HG03565 (cell line): Measurements from ENCODE around the gene CLECL1.
A peak's percentile ranks its signal among the peaks of the same experiment; 100 is the strongest.

Experiments
- ATAC-seq: cut with Tn5 transposase; IDR thresholded peaks from one replicate; pipeline ENCODE4 v1.9.1; 2021; ENCODE audit warnings: mild to moderate bottlenecking, moderate library complexity; ENCODE audit not compliant: unreplicated experiment

The CLECL1 gene

DNA sequence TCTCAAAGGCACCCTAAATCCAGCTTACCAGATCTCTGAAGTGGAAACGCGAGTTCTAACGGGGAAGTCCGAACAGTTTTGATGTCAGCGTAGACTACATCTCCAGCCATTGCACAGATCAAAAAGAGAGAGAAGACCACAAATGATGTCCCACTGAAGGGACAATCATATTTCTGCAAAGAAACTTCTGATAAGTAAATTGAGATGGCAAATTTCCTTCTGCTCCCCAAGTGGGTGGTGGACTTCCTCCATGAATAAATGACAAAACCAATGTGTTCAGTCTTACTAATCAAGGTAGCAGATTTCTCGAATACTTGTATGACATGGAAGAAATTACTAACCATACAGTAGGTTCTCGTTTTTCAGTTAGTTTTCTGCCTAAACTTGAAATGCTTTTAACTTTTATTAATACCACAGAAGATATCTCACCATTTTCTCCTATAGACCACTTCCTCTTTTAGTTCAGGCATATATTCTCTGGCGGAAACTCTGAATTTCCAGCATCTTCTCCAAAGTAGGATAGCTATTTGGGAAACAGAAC is at the start of gene CLECL1:
Gene CLECL1, minus strand, starts transcription at position 177 of the 541 bp plus-strand sequence.
- ATAC-seq: peak; percentile 39

DNA sequence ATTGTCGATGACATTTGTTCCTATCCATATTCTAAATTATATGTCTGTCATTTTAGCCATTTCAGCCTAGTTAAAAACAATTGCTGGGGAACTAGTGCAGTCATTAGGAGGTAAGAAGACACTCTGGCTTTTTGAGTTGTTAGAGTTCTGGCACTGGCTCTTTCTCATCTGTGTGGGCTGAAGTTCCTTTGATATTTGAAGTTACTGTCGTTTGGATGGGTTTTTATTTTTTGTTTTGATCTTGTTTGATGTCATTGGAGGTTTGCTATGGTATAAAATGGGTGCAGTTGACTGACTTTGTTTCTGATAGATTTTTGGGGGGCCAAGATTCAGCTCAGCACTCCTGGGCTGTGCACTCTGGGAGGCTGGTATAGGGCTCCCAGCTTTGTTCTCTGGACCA is 48.5 kb upstream of the CLECL1 start:
- no peak for ATAC-seq

DNA sequence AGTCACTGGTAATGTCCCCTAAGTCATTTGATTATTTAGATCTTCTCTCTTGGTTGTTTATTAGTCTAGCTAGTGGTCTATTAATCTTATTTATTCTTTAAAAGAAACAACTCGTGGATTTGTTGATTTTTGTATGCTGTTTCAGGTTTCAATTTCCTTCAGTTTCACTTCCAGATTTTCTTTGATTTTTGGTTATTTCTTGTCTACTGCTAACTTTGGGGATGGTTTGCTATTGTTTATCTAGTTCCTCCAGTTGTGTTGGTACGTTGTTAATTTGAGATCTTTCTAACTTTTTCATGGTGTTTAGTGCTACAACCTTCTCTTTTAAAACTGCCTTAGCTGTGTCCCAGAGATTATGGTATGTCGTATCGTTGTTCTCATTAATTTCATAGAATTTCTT is 46.3 kb upstream of the CLECL1 start:
- no peak for ATAC-seq

DNA sequence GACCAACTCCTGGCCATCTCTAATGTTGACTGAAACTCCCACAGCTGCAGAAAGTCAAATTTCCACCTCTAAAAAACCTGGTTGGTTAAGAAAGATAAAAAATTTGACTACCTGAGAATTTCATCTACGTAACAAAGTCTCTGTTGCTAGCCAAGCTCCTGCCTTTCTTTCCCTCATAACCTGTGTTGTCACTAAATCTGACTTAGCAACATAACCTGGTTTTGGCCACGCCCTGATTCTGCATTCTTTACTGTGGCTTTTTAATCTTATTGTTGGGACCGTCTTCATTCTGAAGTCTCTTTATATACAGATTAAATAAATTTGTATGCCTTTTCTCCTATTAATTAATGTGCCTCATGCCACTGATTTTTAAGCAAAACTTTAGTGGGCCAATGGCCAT is 43.9 kb upstream of the CLECL1 start:
- no peak for ATAC-seq

DNA sequence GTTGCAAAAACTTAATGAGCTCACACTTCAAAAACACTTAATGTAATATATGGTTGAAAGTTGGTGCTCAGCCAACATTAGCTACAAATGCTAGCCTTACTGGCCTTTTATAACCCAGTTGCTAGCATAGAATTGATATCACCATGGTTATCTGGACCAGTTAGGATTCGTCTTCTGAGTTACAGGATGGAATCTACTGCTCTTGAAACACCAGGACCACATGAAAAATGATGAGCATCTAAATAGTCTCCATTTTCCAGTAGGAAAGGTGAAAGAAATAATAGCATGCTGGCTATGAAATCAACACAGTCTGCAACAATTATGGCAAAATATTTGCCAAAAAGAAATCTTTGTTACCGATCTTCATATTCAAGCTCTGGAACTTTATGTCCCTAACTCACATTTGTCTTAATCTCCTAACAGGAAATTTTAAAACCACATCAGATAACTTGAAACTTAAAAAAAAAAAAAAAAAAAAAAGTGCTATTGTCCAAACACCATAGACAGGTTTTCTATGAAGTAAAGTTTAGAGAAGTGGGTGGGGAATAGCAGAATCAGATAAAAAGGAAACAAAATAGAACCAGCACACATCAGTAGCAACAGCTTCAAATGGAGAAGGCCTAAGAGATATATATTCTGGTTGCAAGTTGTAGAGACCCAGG is 40.5 kb upstream of the CLECL1 start:
- ATAC-seq: no peak

DNA sequence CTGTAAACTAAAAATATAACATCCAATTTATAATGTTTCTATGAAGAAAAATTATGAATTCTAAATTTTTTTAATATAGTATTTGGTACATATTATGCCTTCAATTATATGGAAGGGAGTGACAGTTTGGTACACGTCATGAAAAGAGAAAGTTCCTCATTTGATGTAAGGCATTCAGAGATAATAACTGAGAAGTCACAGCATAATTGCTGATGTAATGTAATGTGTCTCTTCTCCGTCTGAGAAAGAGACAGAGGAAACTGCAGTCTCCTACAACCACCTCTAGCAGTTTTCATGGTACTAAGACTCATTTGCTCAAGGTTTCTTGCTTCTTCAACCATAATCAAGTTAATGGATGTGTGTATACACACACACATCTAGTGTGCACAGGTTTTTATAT is 30.1 kb upstream of the CLECL1 start:
- ATAC-seq: no peak

DNA sequence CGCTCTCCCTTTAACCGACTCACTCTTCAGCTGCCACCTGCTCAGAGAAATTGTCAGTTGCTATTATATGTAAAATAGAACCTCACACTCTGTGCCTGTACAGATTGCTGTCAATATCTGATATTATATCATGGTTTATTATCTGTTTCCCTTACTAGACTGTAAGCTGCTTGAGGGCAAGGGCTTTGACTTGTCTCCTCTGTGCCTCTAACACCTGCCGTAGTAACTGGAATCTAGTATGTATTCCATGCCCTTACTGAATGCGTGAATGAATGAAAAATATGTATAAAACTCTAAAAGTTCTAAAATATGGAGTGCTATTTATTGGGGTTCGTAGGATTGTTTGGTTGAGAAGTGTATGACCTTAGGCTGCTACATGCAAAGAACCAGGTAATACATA is 29.5 kb upstream of the CLECL1 start:
- no peak for ATAC-seq

DNA sequence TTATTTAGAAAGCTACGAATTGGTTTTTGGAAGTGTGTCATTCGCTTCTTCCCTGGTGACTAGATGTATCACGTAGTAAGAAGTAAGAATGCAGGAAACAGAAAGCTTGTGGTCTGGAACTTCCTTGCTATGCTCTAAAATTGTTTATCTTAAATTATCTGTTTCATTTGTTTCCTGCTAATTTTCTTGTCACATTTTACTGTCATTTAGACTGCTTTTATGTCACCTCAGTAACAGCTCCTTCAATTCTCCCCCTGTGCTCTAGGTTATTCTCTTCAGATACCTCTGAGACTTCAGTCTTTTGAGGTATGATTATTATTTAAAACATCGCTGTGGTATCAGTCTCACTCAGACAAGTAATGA is 28.5 kb upstream of the CLECL1 start:
- ATAC-seq: no peak

DNA sequence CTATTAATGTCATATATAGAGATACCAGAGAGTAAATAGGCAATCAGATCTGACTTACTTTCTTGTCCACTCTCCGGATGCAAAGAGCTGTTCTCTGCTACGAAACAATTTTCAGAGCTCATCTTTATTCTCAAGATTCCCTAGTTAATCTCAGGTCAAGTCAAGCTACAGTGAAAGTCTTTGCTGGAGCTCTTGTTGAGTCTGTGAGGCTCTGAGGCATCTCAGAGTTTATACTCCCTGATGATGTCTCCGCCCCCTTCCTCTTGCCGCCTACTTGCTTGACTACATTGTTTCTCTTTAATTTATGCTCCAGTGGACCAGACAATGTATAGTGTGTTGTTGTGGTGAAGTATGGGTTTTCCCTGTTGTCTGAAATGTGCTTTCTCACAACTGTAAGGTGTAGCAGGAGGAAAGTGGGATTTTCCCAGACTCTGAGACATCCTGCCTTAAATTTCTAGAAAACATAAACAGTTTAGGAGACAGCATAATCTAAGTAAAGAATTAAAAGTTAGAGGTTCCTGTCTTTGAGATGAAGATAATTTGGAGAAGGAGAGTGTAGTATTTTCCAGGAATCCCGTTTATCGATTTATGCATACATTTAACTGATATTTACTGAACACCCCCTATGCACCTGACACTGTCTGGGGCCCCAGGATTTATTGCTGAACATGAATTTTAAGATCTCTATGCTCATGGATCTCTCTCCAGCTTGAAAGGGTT is 28.0 kb upstream of the CLECL1 start, which contains the start of gene CD69:
Gene CD69, minus strand, starts transcription at position 203 of the 720 bp plus-strand sequence. Its CDS starts 81 bp downstream, at position 122.
- ATAC-seq: peak; percentile 42

DNA sequence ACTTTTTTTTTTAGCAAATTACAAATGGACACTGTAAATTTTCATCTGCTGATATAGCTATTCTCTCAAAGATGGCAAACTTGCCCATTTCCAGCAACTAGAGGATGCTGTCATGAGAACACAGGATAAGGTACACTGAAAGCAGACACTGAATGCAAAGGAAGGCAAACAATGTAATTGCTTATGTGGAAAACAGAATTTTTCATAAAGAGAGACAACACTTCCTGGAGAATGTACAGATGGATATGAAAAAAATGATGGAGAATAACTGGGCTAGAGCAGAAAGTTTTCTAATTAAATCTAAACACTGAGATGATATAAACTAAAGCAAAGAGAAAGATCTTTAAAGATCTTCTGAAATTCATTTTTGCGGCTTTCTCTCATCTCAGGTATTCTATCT is 27.2 kb upstream of the CLECL1 start:
- ATAC-seq: no peak

DNA sequence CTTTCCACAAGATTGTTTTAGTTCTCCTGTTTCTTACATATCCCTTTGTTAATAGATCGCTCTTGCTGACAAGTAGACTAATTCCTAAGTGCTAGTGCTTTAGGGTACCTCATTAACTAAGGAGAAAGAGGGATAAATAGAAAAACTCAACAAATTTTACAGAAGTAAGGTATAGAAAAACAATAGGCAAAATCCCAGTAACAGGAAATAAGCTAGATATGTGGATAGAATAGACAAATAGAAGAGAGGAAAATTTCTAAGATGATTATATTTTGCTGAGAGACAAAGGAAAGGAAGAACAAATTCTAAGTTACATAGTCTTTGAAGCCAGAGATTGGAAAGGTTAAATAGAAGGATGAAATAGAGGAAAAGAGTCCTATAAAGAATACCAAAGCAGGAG is 26.8 kb upstream of the CLECL1 start:
- no peak for ATAC-seq

DNA sequence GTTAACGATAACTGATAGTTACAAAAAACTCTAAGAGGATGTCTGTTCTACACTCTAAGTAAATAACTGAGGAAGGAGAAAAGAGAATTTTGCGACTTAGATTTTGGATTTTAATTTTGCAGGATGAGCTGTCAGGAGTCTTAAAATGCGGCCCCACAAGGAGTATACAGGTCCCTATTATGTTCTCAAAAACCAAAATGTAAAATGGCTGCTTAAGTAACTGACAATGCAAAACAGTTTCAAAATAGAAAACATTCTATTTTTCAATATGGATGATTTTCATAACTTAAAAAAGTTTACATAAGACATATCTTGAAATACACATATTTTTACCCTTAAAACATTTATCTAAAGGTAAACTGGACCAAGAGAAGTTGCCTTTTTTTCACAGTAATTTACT is 25.2 kb upstream of the CLECL1 start:
- ATAC-seq: no peak

DNA sequence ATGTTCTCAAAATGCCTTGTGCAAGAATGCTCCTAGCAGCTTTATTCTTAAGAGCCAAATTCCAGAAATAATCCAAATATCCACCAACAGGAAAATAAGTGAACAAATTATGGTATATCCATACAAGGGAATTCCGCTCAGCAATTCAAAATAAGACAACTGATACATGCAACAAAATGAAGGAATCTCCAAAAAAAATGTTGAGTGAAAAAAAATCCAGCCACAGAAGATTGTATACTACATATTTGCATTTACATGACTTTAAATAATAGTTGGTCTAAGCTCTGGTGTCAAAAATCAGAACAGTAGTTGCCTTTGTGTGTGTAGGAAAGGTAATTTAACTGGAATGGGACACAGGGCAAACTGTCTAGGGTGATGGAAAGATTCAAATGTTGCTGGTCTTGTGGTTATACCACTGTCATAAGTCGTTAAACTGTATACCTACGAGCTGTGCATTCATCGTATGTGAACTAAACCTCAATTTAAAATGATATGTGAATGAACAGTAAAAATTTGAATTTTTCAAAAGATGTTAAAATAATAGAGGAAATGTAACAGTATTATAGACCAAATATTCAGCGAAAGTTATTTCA is 24.6 kb upstream of the CLECL1 start:
- no peak for ATAC-seq

DNA sequence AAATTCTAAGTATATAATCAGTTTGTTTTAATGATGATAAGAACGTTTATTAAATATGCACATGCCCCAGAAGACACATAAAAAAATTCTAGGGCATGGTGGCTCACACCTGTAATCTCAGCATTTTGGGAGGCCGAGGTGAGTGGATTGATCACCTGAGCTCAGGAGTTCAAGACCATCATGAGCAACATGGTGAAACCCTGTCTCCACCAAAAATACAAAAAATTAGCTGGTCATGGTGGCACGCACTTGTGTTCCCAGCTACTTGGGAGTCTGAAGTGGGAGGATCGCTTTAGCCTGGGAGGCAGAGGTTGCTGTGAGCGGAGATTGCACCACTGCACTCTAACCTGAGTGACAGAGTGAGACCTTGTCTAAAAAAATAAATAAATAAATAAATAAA is 23.8 kb upstream of the CLECL1 start:
- no peak for ATAC-seq

DNA sequence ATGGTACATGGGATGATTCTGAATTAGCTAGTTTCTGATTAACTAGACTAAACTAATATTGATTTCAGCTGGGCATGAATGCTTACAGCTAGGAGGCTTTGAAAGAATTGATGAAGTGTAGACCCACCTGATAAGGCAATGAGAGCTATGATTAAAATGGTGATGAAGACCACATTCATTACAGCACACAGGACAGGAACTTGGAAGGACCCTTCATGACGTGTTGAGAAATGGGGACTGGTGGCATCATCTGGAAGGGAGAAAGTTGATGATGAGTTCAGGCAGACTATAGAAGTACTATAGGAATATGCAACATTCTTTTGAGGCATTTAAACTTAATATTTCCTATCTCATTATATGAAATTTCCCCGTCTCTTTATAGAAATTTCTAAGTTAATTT is 23.3 kb upstream of the CLECL1 start:
- ATAC-seq: no peak

DNA sequence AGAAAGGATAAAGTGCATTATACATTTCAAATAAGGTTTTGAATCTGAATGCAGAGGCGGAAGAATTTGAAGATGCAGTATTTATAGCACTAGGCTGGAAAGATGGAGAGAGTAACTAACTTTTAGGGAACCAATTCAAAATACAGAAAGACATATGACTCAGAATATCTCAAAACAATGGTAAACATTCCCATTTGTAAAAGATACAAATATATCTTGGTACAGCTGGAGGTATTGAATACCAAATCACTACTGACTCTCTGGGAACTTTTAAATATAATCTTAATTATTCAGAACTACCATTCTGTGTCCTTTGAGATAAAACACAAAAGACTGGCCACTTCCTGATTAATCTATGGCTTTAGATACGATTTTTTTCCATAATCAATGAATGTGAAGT is 22.7 kb upstream of the CLECL1 start:
- no peak for ATAC-seq

DNA sequence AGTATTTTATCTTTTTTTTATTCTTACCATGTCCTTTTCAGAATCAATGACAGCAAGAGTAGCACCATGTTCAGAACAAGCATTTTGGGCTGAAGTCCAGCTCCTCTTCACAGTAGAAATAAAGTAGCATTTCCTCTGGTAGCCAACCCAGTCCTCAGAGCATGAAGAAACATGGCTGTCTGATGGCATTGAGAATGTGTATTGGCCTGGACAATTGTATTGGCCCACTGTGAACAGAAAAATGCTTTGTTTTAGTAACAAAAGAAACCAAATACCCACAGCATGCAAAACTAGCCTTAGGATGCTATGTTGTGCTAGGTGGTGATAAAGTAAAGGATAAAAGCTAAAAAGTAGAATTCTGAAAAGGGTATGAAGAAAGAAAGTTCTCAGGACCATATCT is 22.1 kb upstream of the CLECL1 start:
- no peak for ATAC-seq

DNA sequence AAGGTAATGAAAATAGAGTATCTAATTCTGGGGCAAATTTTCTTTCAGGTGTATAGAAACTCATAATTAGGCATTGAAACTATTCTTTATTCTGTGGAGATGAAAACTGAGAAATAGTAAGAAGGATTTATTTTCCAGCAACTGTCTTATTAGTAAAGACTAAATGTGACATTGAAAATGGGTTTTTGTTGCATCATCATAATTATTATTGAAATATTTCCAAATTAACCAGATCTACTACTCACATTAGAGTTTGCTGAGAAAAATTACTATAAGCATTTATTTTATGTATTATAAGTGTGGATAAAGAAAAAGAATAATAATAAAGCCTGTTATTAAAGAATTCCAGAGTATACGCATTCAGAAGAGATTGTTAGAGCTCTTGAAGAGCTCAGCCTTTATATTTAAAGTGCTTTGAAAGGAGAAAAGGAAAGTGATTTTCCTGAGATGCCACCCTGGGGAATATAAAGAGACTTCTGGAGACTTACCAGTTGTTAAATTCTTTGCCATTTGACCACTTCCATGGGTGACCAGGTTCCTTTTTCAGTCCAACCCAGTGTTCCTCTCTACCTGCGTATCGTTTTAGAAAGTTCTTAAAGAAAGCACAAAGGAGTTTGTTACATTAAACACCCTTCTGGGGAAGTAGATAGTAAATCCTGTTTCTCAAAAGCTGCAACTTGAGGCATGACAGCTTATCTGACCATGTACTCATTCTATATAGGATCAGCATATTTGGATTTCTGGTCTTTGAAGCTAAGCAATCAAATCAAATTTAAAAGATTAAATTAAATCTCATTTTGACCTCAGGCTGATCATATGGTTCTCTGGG is 21.4 kb upstream of the CLECL1 start:
- ATAC-seq: no peak

DNA sequence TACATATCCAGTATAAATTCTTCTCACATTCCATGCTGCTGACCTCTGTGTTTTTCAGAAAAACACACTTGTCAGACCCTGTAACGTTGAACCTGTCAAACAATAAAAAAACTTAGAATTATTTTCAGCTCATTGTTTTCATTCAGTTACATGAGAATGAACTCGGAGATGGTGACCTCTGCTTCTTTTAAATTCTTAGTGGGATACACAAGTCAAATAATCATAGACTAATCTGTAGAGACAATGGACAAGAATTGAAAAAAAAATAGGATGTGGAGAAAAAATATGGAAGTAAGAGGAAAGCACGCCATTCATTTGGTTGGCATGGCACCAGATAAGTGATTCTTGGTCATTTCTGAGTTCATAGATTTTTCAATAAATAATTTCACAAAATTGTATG is 20.6 kb upstream of the CLECL1 start:
- ATAC-seq: no peak

DNA sequence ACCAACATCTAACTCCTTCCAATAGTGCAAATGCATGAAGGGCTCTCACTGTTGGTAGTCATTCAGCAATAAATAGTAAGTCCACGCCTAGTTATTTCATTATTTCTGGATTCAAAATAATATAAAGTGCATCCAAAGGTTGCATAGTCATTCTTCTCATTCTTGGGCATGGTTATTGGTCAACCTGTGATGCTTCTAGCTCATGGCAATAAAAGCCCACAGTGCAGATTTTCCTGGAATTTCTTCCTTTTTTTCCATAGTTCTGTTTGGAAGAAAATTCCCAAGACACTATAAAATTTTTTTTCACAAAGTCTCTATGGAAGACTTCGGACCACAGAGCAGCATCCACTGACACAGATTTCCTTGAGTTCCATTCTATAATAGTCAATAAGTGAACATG is 20.2 kb upstream of the CLECL1 start:
- no peak for ATAC-seq
